GM12892 (cell line): ENCODE measurements around the gene BUD13.

Source experiments
- POLR2A ChIP-seq: IDR thresholded peaks from 2 replicates; pipeline ENCODE4 v1.6.1; 2011; ENCODE audit warnings: low read depth, low read length, control low read depth
- POLR2AphosphoS5 ChIP-seq: IDR thresholded peaks from 2 replicates; pipeline ENCODE4 v1.6.1; 2011; ENCODE audit warnings: low read depth, low read length, control low read depth

- TF ChIP-seq POLR2A (no peak), POLR2AphosphoS5 (no peak)
Observed at GRCh38 chr11:116821050-116821918, 48.5 kb upstream of the BUD13 start.
